Stimulated activated CD4-positive, alpha-beta T cell treated with anti-CD3 and anti-CD28 coated beads, Interleukin-4, amount 100 ng/mL, for 4 hours (primary cell): Measurements from ENCODE around the gene DROSHA.
"Not testable (repeated sequence)": the region's sequence is repeated elsewhere in the genome, so short reads cannot be mapped to it uniquely, and the experiment has no call there.

ENCODE experiments used
- DNase-seq, 2 experiments: peaks; one replicate each; pipeline ENCODE4 v3.0.0-alpha.2; 2020

DROSHA gene

DNA sequence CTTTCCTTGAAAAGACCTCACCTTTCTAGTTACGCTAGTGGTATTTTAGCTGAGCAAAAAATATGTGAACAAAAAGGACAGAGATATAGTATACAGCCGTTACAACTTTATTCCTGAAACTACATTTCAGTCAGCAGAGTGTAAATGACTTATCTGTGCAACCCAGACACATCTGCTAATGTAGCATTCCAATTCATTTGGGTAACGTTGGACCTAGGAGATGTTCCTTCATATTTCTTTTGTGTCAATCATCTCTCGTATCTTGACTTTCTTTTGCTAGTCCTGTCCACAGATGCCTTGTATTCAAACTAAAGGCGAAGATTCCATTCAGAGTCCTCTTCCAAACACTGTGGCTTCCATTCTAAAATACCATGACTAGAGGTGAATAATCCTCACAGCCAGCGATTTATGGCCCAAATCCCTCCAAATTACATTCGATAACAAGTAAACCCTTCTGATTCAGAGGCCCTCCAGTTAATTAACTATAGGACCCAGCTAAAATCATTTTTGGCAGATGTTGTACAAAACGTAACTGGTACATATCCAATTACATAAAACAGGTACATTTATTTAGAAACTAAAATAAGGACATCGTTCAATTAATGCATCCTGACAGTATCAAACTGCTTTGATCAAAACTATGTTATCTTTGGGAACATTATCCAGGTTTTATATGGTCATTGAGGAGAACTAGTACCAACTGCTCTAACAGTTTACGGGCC lies 155.7 kb downstream of the DROSHA start:
- DNase-seq: no peak

DNA sequence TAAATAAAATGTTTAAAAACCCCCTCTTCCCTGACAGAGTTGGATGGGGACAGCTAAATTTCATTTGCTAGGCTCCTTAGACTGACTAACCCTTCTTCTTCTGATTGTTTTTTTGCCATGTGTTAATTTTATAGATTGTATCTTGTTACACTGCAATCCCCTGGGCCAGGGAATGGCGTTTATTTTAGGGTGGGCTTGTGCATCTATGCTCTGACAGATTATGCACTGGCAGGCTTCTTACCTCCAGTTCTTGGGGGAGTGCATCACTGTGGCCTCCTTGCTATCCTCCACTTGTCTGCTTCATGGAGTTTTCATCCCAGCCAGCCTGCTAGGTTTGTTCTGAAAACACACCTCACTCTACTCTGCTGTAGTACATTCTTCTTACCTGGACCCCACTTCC lies 159.8 kb downstream of the DROSHA start:
- no peak for DNase-seq

DNA sequence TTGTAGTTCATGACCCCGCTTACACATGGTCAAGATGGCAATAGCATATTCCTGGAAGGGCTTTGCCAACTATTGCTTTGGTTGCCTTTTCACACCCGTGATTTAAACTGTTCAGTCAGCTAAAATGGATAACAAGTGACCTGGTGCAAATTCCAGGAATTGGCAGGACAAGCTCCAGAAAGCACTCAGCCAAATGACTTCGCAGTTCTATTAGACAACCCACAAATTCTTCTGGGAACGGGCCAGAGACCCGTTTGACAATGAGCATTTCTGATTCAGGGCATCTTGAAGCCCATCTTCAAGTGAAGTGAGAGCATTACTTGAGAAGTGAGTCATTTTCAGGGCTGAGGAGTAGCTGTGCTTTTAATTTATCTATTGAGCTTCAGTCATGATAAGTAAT lies 165.0 kb downstream of the DROSHA start:
- no peak for DNase-seq

DNA sequence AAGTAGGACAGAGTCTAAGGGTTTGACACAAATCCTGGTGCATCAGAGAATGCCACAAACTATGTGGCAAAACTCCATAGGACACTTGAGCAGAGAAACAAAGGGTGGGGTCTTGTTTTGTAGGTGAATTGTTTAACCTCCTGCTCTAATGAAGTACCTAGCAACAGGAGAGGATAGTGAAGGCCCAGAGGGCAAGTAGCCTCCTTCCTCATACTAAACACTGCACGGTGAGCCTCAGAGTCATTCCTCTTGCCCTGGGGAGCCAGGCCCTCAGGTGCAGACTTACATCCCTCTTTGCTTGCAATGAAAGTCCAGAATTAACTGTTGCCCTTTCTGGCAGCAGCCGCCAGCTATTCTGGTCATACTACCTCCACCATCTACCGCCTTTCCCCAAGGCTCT lies 166.1 kb downstream of the DROSHA start:
- DNase-seq: no peak

DNA sequence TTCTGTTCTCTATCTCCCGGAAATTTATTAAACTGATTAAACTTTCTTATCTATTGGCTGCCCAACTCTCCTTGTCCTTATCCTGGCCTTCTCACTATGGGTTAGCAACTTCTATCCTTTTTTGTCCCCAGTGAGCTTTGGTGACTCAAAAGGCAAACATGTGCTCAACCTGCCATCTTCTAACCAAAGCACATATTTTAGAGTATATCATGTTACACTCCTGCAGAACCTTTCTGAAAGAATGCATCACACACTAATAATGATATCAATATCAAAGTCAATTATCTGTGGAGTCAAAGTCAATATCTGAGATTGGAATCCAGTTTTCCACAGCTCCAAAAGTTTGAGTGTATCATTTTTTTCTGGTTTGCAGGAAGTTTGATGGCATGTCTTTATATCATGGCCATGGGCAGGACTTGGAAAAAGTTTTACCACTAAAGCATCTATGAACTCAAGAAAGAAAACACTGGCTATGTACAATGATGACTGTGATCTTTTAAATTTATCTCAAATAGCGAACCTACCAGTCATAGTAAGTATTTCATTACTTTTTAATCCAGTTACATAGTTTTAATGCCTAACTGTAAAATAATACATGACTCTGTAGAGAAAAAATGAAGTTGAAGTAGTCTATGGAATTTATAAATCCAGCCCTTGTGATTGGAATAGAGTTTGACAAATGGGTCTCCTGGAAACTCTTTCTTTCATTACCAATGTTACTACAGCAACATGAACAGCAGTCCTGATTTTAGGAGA lies 166.8 kb downstream of the DROSHA start:
- DNase-seq: no peak

DNA sequence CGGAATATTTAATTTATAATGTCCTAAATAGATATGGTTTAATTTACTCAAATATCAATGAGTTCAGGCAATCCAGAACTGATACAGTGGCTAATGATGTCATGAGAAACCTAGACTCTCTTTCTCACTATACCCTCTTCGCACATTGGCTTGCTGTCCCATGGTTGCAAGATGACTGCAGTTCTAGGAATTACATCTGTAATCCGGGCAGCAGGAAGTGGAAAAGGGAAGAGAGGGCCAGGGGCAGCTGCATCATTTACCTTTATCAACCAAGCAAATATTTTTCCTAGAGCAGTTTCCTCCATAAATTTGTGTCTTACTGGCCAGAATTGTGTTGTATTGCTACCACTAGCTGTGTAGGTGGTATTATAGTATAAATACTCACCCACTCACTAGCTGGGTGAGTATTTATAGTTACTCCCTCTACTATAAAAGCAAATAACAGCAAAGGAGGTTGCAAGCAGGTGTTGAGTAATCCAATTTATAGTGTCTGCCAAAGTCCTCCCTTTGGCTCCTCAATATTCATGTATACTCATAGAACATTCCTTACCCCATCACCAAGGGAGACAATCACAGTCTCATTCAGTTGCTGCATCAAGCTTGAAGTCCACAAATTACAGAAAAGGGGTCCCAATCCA lies 168.8 kb downstream of the DROSHA start:
- DNase-seq: no peak

DNA sequence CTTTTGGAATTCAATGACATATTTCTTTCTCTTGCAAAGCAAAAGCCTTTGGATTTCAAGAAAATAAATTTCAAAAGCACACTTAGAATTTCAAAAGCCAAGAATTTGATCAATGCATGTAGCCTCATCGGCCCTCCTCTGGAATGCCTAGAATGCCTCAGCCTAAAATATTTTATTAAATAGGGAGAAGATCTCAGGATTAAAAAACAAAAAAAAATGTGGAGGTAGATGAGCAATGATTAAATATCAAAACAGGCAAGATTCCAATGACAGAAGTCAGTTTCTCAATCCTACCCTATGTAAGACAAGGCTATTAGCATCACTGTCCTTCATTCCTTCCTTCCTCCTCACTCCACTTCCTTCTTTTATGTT lies 169.4 kb downstream of the DROSHA start:
- no peak for DNase-seq

DNA sequence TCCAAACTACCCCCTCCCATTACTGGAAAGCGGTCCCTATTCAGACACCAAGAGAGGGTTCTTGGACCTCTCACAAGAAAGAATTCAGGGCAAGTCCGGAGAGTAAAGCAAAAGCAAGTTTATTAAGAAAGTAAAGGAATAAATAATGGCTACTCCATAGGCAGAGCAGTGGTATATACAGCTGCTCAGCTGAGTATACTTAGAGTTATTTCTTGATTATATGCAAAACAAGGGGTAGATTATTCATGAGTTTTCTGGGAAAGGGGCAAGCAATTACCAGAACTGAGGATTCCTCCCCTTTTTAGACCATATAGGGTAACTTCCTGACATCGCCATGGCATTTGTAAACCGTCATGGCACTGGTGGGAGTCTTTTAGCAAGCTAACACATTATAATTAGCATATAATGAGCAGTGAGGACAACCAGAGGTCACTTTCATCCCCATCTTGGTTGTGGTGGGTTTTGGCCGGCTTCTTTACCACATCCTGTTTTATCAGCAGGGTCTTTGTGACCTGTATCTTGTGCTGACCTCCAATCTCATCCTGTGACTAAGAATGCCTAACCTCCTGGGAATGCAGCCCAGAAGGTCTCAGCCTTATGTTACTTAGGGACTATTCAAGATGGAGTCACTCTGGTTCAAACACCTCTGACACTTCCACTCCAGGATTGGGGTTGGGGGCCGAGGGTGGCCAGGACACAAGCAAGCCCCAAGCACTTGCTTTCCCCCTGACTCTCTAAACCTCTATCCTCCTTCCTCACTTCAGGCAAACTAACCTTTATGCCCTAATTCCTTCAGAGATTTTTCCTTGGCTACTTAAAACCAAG lies 170.0 kb downstream of the DROSHA start:
- not testable (repeated sequence) for DNase-seq

DNA sequence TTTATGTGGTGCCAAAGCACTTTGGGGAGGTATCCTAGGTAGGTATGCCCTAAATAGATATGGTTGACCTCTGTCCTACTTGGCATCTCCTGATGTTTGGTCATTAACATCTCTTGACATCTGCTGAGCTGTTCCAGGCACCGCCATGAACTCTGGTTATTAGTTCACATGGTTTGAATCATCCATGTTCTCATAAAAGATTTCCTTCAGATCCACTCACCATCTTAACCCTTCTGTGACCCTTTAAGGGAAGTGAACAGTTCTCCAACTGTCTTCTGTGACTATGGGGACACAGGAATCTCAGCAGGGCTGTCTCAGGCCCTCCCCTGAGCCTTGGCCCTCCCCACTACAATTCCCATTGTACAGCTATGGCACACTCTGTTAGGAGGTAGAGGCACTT lies 170.7 kb downstream of the DROSHA start:
- no peak for DNase-seq

DNA sequence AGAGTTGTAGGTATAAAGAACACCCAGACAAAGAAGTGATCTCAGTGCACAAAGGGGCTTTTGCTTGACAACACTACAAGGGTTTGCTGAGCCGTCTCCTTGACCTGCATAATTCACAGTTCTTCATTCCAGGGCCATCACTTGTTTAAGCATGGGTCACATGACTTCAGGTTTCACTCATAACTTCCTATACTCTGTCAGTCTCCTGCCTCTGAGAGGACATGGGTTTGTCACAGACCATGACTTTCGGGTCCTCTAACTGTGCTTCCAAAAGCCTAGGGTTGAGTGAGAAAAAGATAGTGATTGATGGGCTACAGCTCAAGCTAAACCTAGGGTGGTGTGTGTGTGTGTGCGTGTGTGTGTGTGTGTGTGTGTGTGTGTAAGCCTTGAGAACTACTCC lies 172.1 kb downstream of the DROSHA start:
- DNase-seq: no peak

DNA sequence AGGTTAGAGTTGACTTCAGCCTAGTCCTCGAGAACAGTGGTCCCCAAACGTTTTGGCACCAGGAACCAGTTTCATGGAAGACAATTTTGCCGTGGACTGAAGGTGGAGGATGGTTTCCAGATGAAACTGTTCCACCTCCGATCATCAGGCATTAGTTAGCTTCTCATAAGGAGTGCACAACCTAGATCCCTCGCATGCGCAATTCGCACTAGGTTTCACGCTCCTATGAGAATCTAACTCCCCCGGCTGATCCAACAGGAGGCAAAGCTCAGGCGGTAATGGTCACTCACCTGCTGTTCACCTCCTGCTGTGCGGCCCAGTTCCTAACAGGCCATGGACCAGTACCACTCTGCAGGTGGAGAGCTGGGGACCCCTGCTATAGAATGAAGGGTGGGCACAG lies 174.9 kb downstream of the DROSHA start:
- DNase-seq: no peak

DNA sequence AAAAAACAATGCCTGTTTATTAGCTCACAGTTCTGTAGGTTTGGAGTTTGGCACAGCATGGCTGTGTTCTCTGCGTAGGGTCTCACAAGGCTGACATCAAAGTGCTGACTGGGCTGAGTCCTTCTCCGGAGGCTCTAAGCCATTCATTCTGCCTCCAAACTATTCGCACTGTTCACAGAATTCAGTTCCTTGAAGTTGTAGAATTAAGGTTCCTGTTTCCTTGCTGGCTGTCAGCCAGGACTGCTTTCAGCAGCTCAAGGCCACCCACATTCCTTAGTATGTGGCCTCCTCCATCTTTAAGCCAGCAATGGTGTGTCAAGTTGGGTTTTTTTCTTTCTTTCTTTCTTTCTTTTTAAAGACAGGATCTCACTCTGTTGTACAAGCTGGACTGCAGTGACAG lies 176.6 kb downstream of the DROSHA start:
- no peak for DNase-seq
